GM12892 (cell line): ENCODE results near the gene NRP1.

Source experiments
- POLR2A ChIP-seq: IDR thresholded peaks from 2 replicates; pipeline ENCODE4 v1.6.1; 2011; ENCODE audit warnings: low read depth, low read length, control low read depth
- POLR2AphosphoS5 ChIP-seq: IDR thresholded peaks from 2 replicates; pipeline ENCODE4 v1.6.1; 2011; ENCODE audit warnings: low read depth, low read length, control low read depth

DNA sequence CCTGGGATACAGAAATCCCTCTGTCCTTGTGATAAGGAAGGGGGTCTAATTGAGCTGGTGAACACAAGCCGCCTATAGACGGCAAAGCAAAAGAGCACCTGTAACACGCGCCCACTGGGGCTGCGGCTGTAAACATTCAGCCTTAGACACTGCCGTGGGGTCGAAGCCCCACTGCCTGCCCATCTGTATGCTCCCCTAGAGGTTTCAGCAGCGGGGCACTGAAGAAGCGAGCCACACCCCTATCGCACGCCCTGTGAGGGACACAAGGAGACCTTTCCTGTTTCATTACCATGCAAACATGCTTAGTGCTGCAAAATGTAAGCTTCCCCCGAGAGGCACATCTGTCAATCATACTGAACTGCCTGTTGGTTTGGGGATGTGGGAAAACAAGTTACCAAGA, 82.1 kb downstream of the NRP1 start:
- TF ChIP-seq POLR2A: no peak
- TF ChIP-seq POLR2AphosphoS5: no peak
